ENCODE data around the gene GMEB2. TPM values are rescaled to one million over a fixed set of nuclear protein-coding genes. Genes with fewer than 3 reads are reported as not detected.

Gene GMEB2
- total RNA-seq, 1 experiment from 2014 or later, result 21.5 TPM

GRCh38 chr20:63545814-63546213, 81.1 kb downstream of the GMEB2 start:
- Histone ChIP-seq H3K27me3 (replicated peaks; ENCODE audit: control insufficient read depth, insufficient read depth, low read length) (no peaks in the 10 kb centered on the region), H3K9me3 (no peaks in the 10 kb centered on the region), H3K4me3 (ENCODE audit: low read depth, low read length) (no peak overlapping the region), H3K4me1 (peaks cover 28% of the 10 kb centered on the region), H3K36me3 (ENCODE audit: control insufficient read depth, insufficient read depth, low read length) (no peaks in the 10 kb centered on the region)
- Mint-ChIP-seq H3K27me3 (ENCODE audit: insufficient read depth, unreplicated experiment) (no peaks in the 10 kb centered on the region), H3K4me1 (ENCODE audit: low read depth, unreplicated experiment) (peaks cover 22% of the 10 kb centered on the region), H3K4me3 (ENCODE audit: unreplicated experiment) (no peak overlapping the region), H3K27ac (ENCODE audit: unreplicated experiment) (peak overlapping the region; percentile 31), H3K9me3 (ENCODE audit: unreplicated experiment) (no peaks in the 10 kb centered on the region), H3K36me3 (ENCODE audit: insufficient read depth, unreplicated experiment) (no peaks in the 10 kb centered on the region)
- TF ChIP-seq CTCF (IDR thresholded peaks at IDR 0.05; ENCODE audit: insufficient read depth in 1 of 2, low read depth in 1 of 2, low read length in 1 of 2, severe bottlenecking in 1 of 2, unreplicated experiment in 1 of 2), result no peak
- CTCF ChIA-PET, result interaction anchor here (0.7 to 1.8 kb wide), 5 partner anchors 8 to 96 kb away, joined by 3 to 6 read pairs (median 4); partner anchors contain the start of genes HELZ2, PPDPF and PTK6
- POLR2A ChIA-PET, result interaction anchor here (0.5 kb wide), 1 partner anchor 230 kb away, joined by 7 read pairs; no protein-coding TSS in a partner anchor
- DNase-seq, result no peak
- no TSS peak for BruUV-seq (replicated peaks)
- intact Hi-C loops (cut with micrococcal nuclease; ENCODE audit: unreplicated experiment), result no loop called here

- Histone ChIP-seq H3K27me3 (replicated peaks; ENCODE audit: control insufficient read depth, insufficient read depth, low read length) (no peaks in the 10 kb centered on the region), H3K4me1 (peaks cover 28% of the 10 kb centered on the region), H3K9me3 (no peaks in the 10 kb centered on the region), H3K36me3 (ENCODE audit: control insufficient read depth, insufficient read depth, low read length) (no peaks in the 10 kb centered on the region), H3K4me3 (ENCODE audit: low read depth, low read length) (no peak overlapping the region)
- H3K36me3 Mint-ChIP-seq (ENCODE audit: insufficient read depth, unreplicated experiment), result no peaks in the 10 kb centered on the region
- H3K27me3 Mint-ChIP-seq (ENCODE audit: insufficient read depth, unreplicated experiment), result no peaks in the 10 kb centered on the region
- ChIA-PET CTCF (interaction anchor here (1.3 to 1.5 kb wide), 3 partner anchors 25 to 97 kb away, joined by 4 read pairs; partner anchors contain the start of genes HELZ2 and PPDPF), POLR2A (interaction anchor here (0.5 kb wide), 1 partner anchor 229 kb away, joined by 7 read pairs; no protein-coding TSS in a partner anchor)
- H3K4me3 Mint-ChIP-seq (ENCODE audit: unreplicated experiment), result no peak overlapping the region
- no peaks in the 10 kb centered on the region for H3K9me3 Mint-ChIP-seq (ENCODE audit: unreplicated experiment)
- intact Hi-C loops (cut with micrococcal nuclease; ENCODE audit: unreplicated experiment), result no loop called here
- peaks cover 22% of the 10 kb centered on the region for H3K4me1 Mint-ChIP-seq (ENCODE audit: low read depth, unreplicated experiment)
- DNase-seq, result peak; percentile 65 to 94
- TF ChIP-seq CTCF (IDR thresholded peaks at IDR 0.05; ENCODE audit: insufficient read depth in 1 of 2, low read depth in 1 of 2, low read length in 1 of 2, severe bottlenecking in 1 of 2, unreplicated experiment in 1 of 2), result no peak
- H3K27ac Mint-ChIP-seq (ENCODE audit: unreplicated experiment), result peak overlapping the region; percentile 31
- no TSS peak for BruUV-seq (replicated peaks)
These were observed 81.9 kb downstream of the GMEB2 start for GRCh38 chr20:63544958-63545516.

- DNase-seq, result no peak
- Mint-ChIP-seq H3K36me3 (ENCODE audit: insufficient read depth, unreplicated experiment) (no peaks in the 10 kb centered on the region), H3K4me3 (ENCODE audit: unreplicated experiment) (no peak overlapping the region), H3K9me3 (ENCODE audit: unreplicated experiment) (no peaks in the 10 kb centered on the region), H3K27me3 (ENCODE audit: insufficient read depth, unreplicated experiment) (no peaks in the 10 kb centered on the region), H3K27ac (ENCODE audit: unreplicated experiment) (no peak overlapping the region), H3K4me1 (ENCODE audit: low read depth, unreplicated experiment) (peaks cover 22% of the 10 kb centered on the region)
- Histone ChIP-seq H3K27me3 (replicated peaks; ENCODE audit: control insufficient read depth, insufficient read depth, low read length) (no peaks in the 10 kb centered on the region), H3K4me3 (ENCODE audit: low read depth, low read length) (no peak overlapping the region), H3K9me3 (no peaks in the 10 kb centered on the region), H3K4me1 (peaks cover 28% of the 10 kb centered on the region), H3K36me3 (ENCODE audit: control insufficient read depth, insufficient read depth, low read length) (no peaks in the 10 kb centered on the region)
- TF ChIP-seq CTCF (IDR thresholded peaks at IDR 0.05; ENCODE audit: insufficient read depth in 1 of 2, low read depth in 1 of 2, low read length in 1 of 2, severe bottlenecking in 1 of 2, unreplicated experiment in 1 of 2), result no peak
- intact Hi-C loops (cut with micrococcal nuclease; ENCODE audit: unreplicated experiment), result no loop called here
- no TSS peak for BruUV-seq (replicated peaks)
- ChIA-PET POLR2A (interaction anchor here (0.9 kb wide), 1 partner anchor 30 kb away, joined by 6 read pairs; the partner anchor contains the start of gene HELZ2), CTCF (no interaction called here)
These were observed 82.5 kb downstream of the GMEB2 start for GRCh38 chr20:63544241-63544957.

Data from Caco-2 (cell line).